Progenitor cell of endocrine pancreas (in vitro differentiated cells): Measurements from ENCODE around the gene TXNRD3. TPM values are rescaled to one million over a fixed set of nuclear protein-coding genes. Genes with fewer than 3 reads are reported as not detected.
"Not testable (repeated sequence)": the region's sequence is repeated elsewhere in the genome, so short reads cannot be mapped to it uniquely, and the experiment has no call there.

ENCODE experiments used
- DNase-seq: peaks from one replicate; pipeline ENCODE4 v3.0.0; 2021; ENCODE audit warnings: low spot score; ENCODE audit not compliant: unreplicated experiment
- H3K27ac Mint-ChIP-seq: 2 replicates; pipeline ENCODE4 v1.8.0; 2021; ENCODE audit warnings: mild to moderate bottlenecking, moderate library complexity, mixed read lengths
- H3K27me3 Mint-ChIP-seq: 2 replicates; pipeline ENCODE4 v1.8.0; 2021; ENCODE audit warnings: mixed read lengths
- H3K36me3 Mint-ChIP-seq: 2 replicates; pipeline ENCODE4 v1.8.0; 2022; ENCODE audit warnings: mixed read lengths; ENCODE audit not compliant: insufficient read depth
- H3K4me1 Mint-ChIP-seq: 2 replicates; pipeline ENCODE4 v1.8.0; 2021; ENCODE audit warnings: low read depth, mixed read lengths
- H3K4me3 Mint-ChIP-seq: 2 replicates; pipeline ENCODE4 v1.8.0; 2021; ENCODE audit warnings: low read depth, mild to moderate bottlenecking, moderate library complexity, mixed read lengths
- H3K9me3 Mint-ChIP-seq: 2 replicates; pipeline ENCODE4 v1.8.0; 2021; ENCODE audit warnings: low read depth, mixed read lengths
- total RNA-seq: library from RNA; stranded (reverse); gene quantifications from 2 replicates; pipeline ENCODE4 v1.2.1, GENCODE V29; 2021
- TF ChIP-seq, protein P1 (sequence below): fragments of 200-600 bp; sonication (generic); IDR thresholded peaks from one replicate; pipeline ENCODE4 v1.5.0; 2021; ENCODE audit warnings: antibody characterized with exemption, mild to moderate bottlenecking; ENCODE audit not compliant: unreplicated experiment

The TXNRD3 gene
- total RNA-seq, 1 donor from 2014 or later, result 12.9 TPM

GRCh38 chr3:126638790-126639189 is 16.1 kb downstream of the TXNRD3 start:
- TF ChIP-seq, protein P1, sequence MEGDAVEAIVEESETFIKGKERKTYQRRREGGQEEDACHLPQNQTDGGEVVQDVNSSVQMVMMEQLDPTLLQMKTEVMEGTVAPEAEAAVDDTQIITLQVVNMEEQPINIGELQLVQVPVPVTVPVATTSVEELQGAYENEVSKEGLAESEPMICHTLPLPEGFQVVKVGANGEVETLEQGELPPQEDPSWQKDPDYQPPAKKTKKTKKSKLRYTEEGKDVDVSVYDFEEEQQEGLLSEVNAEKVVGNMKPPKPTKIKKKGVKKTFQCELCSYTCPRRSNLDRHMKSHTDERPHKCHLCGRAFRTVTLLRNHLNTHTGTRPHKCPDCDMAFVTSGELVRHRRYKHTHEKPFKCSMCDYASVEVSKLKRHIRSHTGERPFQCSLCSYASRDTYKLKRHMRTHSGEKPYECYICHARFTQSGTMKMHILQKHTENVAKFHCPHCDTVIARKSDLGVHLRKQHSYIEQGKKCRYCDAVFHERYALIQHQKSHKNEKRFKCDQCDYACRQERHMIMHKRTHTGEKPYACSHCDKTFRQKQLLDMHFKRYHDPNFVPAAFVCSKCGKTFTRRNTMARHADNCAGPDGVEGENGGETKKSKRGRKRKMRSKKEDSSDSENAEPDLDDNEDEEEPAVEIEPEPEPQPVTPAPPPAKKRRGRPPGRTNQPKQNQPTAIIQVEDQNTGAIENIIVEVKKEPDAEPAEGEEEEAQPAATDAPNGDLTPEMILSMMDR, result no peak
- no peak for DNase-seq
- no peak overlapping the region for H3K4me3 Mint-ChIP-seq
- no peak overlapping the region for H3K27ac Mint-ChIP-seq
- H3K27me3 Mint-ChIP-seq, result no peaks in the 10 kb centered on the region
- no peaks in the 10 kb centered on the region for H3K9me3 Mint-ChIP-seq
- peaks cover 23% of the 10 kb centered on the region for H3K36me3 Mint-ChIP-seq
- H3K4me1 Mint-ChIP-seq, result no peaks in the 10 kb centered on the region

DNA sequence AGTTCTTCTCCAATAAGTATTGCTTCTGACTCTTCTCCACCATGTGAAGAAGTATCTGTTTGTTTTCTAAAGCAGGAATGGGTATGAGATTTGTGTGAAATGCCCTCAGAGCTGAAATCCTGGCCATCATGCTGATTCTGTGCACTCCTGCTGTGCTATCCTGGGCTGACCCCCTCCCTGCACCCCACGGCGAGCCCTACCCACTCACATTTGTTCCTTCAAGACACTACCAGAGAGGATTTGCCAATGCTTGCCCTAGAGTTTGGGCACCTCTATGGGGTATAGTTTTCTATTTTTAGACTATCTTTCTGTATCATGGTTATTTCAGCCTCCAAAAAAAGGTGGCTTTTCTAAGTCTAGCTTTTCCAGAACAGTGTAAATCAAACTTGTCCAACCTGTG is 18.5 kb downstream of the TXNRD3 start:
- Mint-ChIP-seq H3K4me1 (no peaks in the 10 kb centered on the region), H3K27me3 (no peaks in the 10 kb centered on the region), H3K27ac (no peak overlapping the region), H3K4me3 (no peak overlapping the region), H3K9me3 (no peaks in the 10 kb centered on the region), H3K36me3 (peaks cover 15% of the 10 kb centered on the region)
- TF ChIP-seq, protein P1, result no peak
- no peak for DNase-seq

- Mint-ChIP-seq H3K27me3 (no peaks in the 10 kb centered on the region), H3K9me3 (no peaks in the 10 kb centered on the region), H3K27ac (no peak overlapping the region), H3K4me3 (no peak overlapping the region), H3K36me3 (peaks cover 17% of the 10 kb centered on the region), H3K4me1 (no peaks in the 10 kb centered on the region)
- TF ChIP-seq, protein P1, result no peak
- no peak for DNase-seq
Observed at GRCh38 chr3:126634803-126635202, 20.1 kb downstream of the TXNRD3 start.

DNA sequence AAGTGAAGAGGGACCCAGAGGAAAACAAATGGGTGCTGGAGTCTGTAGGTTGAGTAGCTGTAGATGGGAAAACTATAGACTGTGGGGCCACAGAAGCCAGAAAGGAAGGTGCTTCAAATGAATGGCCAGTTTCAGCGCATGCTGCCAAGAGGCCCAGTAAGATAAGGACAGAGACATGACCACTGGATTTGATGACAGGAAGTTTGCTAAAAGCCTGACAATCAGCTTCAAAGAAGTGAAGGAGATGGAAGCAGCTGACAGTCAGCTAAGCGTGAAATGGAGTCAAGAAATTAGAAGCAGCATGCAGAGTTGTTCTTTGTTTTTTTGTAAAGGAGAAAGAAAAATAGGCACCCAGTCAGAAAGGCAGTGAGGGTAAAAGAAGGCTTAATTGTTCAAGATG is 24.9 kb downstream of the TXNRD3 start:
- H3K4me3 Mint-ChIP-seq, result no peak overlapping the region
- H3K27ac Mint-ChIP-seq, result no peak overlapping the region
- H3K27me3 Mint-ChIP-seq, result no peaks in the 10 kb centered on the region
- TF ChIP-seq, protein P1, result no peak
- no peaks in the 10 kb centered on the region for H3K9me3 Mint-ChIP-seq
- H3K36me3 Mint-ChIP-seq, result peaks cover 18% of the 10 kb centered on the region
- no peak for DNase-seq
- no peaks in the 10 kb centered on the region for H3K4me1 Mint-ChIP-seq

GRCh38 chr3:126625735-126626134 is 29.2 kb downstream of the TXNRD3 start:
- H3K4me3 Mint-ChIP-seq, H3K27me3 Mint-ChIP-seq: not testable (repeated sequence)
- peaks cover 19% of the 10 kb centered on the region for H3K36me3 Mint-ChIP-seq

DNA sequence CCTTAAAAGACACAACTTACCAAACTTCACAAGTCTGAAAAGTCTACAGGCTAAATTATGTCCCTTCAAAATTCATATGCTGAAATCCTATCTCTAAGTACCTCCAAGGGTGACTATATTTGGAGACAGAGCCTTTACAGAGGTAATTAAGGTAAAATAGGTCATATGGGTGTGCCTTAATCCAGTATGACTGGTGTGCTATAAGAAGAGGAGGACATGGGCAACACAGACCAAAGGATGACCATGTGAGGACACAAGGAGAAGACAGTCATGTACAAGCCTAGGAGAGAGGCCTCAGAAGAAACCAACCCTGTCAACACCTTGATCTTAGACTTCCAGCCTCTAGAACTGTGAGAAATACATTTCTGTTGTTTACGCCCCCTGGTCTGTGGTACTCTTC is 32.2 kb downstream of the TXNRD3 start:
- no peak for DNase-seq
- peaks cover 17% of the 10 kb centered on the region for H3K36me3 Mint-ChIP-seq
- H3K4me3 Mint-ChIP-seq, result no peak overlapping the region
- TF ChIP-seq, protein P1, result no peak
- no peaks in the 10 kb centered on the region for H3K4me1 Mint-ChIP-seq
- H3K9me3 Mint-ChIP-seq, result no peaks in the 10 kb centered on the region
- H3K27ac Mint-ChIP-seq, result no peak overlapping the region
- H3K27me3 Mint-ChIP-seq, result no peaks in the 10 kb centered on the region

More at GRCh38 chr3:126625735-126626134, 29.2 kb downstream of the TXNRD3 start:
- not testable (repeated sequence) for H3K9me3 Mint-ChIP-seq, DNase-seq, H3K4me1 Mint-ChIP-seq, H3K27ac Mint-ChIP-seq
